HUES64 (cell line): Measurements from ENCODE around the gene DRAXIN.

Experiments
- H3K27ac ChIP-seq: 2 replicates; pipeline ENCODE4 v1.7.0; 2013; ENCODE audit warnings: low read depth, low read length, inconsistent platforms
- H3K27me3 ChIP-seq: 2 replicates; pipeline ENCODE4 v1.6.1; 2013; ENCODE audit warnings: mild to moderate bottlenecking, low read length; ENCODE audit not compliant: insufficient read depth
- H3K36me3 ChIP-seq: 2 replicates; pipeline ENCODE4 v1.6.1; 2013; ENCODE audit warnings: mild to moderate bottlenecking, low read length; ENCODE audit not compliant: insufficient read depth
- H3K4me1 ChIP-seq: 2 replicates; pipeline ENCODE4 v1.6.1; 2013; ENCODE audit warnings: mild to moderate bottlenecking, low read length, moderate library complexity; ENCODE audit not compliant: insufficient read depth
- H3K4me3 ChIP-seq: 2 replicates; pipeline ENCODE4 v1.5.1; 2013; ENCODE audit warnings: mild to moderate bottlenecking, low read length, moderate library complexity
- H3K9ac ChIP-seq: 2 replicates; pipeline ENCODE4 v1.6.1; 2013; ENCODE audit warnings: mild to moderate bottlenecking, low read depth, low read length
- H3K9me3 ChIP-seq: 2 replicates; pipeline ENCODE4 v1.6.1; 2013; ENCODE audit warnings: low read depth, low read length; ENCODE audit not compliant: insufficient read depth
- WGBS: fragments of 150-250, 120-280 bp; methylation state at CpG from one replicate; pipeline ENCODE4 v1.1.7; 2013; ENCODE audit warnings: missing lambda C conversion rate; 5-methylcytosine and 5-hydroxymethylcytosine counted together

Gene DRAXIN

DNA sequence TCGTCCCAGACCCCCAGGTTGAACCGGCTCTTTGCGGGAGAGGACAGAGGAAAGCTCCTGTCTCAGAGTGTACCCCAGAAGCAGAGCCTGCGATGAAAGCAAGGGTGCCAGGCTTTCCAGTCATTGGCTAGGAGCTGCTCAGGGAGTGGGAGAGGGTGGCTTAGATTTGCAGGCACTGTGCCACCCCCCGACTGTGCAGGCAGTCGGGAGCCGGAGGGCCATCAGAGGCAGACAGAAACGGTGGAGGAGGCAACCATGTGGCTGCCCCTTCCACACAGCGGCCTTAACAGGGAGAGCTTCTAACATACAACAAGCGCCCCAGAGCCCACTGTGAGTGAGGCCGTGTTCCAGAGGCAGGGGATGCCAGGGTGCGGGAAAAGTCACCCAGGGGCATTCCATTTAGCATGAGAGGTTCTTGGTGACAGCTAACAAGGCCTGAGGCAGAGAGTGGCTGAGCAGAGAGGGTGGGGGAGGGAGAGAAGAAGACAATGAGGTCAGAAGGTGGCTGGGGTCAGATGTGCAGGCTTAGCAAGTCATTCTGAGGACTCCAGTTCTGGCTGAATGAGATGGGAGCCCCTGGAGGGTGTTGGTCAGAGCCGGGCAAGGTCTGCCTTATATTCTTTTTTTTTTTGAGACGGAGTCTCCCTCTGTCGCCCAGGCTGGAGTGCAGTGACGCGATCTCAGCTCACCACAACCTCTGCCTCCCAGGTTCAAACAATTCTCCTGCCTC is 61.0 kb downstream of the DRAXIN start:
- 80% methylated on average over 17 of the region's 17 CpGs for WGBS

DNA sequence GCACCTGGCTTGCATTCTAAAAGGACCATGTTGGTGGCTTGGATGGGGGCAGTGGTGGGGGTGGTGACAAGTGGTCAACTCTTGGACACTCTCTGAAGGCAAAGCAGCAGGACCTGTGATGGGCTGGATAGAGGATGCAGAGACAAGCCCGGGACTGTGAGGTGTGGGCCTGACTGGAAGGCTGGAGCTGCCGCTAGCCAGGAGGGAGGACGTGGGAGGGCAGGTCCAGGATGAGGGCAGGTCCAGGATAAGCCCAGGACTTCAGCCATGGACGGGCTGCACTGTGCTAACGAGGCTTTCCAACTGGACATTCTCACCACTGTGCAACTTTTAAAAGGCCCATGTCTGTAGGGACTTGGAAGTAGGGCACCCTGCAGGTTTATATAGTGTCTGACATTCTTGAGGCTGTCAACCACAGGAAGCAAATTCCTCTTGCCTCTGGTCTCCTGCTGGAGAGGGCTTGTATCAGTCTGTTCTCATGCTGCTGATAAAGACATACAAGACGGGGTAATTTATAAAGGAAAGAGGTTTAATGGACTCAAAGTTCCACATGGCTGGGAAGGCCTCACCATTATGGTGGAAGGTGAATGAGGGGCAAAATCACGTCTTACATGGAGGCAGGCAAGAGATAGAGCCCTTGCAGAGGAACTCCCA is 62.2 kb downstream of the DRAXIN start:
- Histone ChIP-seq H3K4me1 (peaks cover 13% of the 10 kb centered on the region), H3K36me3 (peaks cover 21% of the 10 kb centered on the region), H3K4me3 (no peak overlapping the region), H3K27me3 (no peaks in the 10 kb centered on the region), H3K27ac (no peak overlapping the region), H3K9me3 (no peaks in the 10 kb centered on the region), H3K9ac (no peak overlapping the region)
- WGBS, result 84% methylated on average over 7 of the region's 7 CpGs

More for the DNA sequence above, 61.0 kb downstream of the DRAXIN start:
- no peak overlapping the region for H3K4me3 ChIP-seq
- no peak overlapping the region for H3K27ac ChIP-seq
- H3K4me1 ChIP-seq, result peaks cover 13% of the 10 kb centered on the region
- peaks cover 27% of the 10 kb centered on the region for H3K36me3 ChIP-seq
- no peaks in the 10 kb centered on the region for H3K9me3 ChIP-seq
- H3K27me3 ChIP-seq, result no peaks in the 10 kb centered on the region
- H3K9ac ChIP-seq, result no peak overlapping the region

DNA sequence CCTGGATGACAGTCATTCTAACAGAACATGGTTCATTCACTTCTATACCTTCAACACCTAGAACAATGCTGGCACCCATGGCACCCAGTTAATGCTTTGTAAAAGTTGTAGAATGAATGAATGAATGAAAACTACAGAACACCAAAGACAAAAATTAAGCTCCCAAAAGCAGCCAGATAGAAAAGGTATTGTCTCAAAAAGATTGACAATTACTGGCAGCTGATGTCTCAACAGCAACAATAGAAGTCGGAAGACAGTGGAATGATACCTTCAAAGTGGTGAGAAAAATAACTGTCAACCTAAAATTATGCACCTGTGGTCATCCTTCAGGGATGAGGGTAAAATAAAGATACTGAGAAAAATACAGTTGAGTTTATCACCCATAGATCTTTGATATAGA is 65.5 kb downstream of the DRAXIN start:
- no peak overlapping the region for H3K27ac ChIP-seq

DNA sequence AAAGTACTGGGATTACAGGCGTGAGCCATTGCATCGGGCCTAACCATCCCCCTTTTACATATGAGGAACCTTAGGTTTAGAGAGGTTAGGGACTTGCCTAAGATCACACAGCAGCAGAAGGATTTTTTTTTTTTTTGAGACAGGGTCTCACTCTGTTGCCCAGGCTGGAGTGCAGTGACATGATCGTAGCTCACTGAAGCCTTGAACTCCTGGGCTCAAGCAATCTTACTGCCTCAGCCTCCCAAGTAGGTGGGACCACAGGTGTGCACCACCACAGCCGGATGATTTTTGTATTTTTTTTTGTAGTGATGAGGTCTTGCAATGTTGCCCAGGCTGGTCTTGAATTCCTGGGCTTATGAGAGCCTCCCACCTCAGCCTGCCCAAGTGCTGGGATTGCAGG is 68.3 kb downstream of the DRAXIN start:
- Histone ChIP-seq H3K27me3 (peaks cover 30% of the 10 kb centered on the region), H3K9me3 (no peaks in the 10 kb centered on the region), H3K36me3 (no peaks in the 10 kb centered on the region), H3K27ac (no peak overlapping the region), H3K4me1 (peaks cover 3% of the 10 kb centered on the region; the same call in 1 of the 2 replicates), H3K9ac (no peak overlapping the region), H3K4me3 (no peak overlapping the region)
- 87% methylated on average over 2 of the region's 4 CpGs for WGBS

More for the DNA sequence above, 65.5 kb downstream of the DRAXIN start:
- Histone ChIP-seq H3K9me3 (no peaks in the 10 kb centered on the region), H3K4me3 (no peak overlapping the region), H3K4me1 (peaks cover 13% of the 10 kb centered on the region), H3K27me3 (peaks cover 22% of the 10 kb centered on the region), H3K9ac (no peak overlapping the region), H3K36me3 (no peaks in the 10 kb centered on the region)
- 90% methylated on average over 1 of the region's 1 CpG for WGBS

DNA sequence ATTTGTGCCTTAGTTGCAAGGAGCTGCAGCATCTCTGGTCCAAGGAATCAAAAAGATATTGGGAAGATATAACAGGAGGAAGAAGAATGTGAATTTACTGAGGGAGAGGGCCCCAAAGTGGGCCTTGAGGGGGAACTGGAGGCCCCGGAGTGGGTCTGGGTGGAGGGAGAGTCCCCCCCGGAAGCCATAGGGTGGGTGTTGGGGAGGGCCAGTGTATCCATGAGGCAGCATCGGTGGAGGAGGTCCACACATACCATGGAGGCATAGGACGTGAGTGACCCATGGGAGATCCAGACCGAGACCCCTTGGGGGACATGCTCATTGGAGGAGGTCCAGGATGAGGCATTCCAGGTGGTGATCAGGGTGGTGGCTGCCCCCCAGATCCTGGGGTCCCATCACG is 69.8 kb downstream of the DRAXIN start:
- Histone ChIP-seq H3K36me3 (no peaks in the 10 kb centered on the region), H3K27ac (no peak overlapping the region), H3K27me3 (peaks cover 30% of the 10 kb centered on the region), H3K4me3 (no peak overlapping the region), H3K9ac (no peak overlapping the region), H3K9me3 (no peaks in the 10 kb centered on the region), H3K4me1 (peaks cover 3% of the 10 kb centered on the region; the same call in 1 of the 2 replicates)
- 85% methylated on average over 6 of the region's 6 CpGs for WGBS

DNA sequence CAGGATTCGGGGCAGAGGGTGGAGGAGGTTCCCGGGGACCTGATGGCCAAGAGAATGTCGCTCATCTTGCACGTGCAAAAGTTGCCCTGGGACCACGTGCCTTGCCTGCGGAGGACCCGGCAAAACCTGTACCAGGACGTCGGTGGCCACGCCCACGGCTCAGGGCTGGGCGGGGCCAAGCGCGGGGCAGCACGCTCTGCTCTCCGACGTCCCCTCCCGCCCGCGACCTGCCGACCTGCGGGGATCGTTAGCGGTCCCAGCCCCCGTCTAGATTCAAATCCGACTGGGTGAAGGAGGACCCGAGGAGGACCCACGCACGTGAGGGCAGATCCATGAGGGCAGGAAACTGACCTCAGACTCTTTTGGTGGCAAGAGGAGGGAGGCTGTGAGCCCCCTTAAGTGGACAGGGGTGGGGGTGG is 70.5 kb downstream of the DRAXIN start, which contains the start of gene C1orf167:
C1orf167 (plus strand) TSS at position 206 of the 419 bp plus-strand sequence. CDS start 2,208 bp downstream, outside the sequence.
- H3K9ac ChIP-seq, result no peak within 1 kb of the TSS
- 6% methylated on average over 29 of the region's 29 CpGs for WGBS
- H3K4me3 ChIP-seq, result peak within 1 kb of the TSS; percentile 26; the same call in 1 of the 2 replicates
- H3K9me3 ChIP-seq, result no peaks in the 10 kb centered on the region
- H3K36me3 ChIP-seq, result no peaks in the 10 kb centered on the region
- H3K4me1 ChIP-seq, result peaks cover 3% of the 10 kb centered on the region; the same call in 1 of the 2 replicates
- H3K27ac ChIP-seq, result no peak within 1 kb of the TSS
- peaks cover 30% of the 10 kb centered on the region for H3K27me3 ChIP-seq

DNA sequence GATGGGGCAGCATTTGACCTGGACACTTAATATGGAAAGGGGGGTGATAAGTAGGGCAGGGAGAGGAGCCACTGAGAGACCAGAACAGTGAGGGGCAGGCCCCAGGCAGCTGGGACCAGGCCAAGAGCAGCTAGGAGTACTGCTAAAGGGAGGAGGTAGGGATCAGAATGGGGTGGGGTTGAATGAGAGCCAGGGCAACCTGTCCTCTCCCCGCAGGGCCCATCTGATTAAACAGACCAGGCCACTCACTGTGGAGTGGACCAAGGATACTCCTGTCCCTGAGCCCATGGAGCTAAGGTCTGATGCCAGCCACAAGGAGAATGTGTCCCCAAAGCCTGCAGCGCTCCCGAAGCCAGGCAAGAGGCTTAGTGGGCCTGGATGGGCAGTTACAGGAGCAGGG is 72.6 kb downstream of the DRAXIN start:
- Histone ChIP-seq H3K36me3 (no peaks in the 10 kb centered on the region), H3K27ac (no peak overlapping the region), H3K9me3 (no peaks in the 10 kb centered on the region), H3K4me1 (peaks cover 3% of the 10 kb centered on the region; the same call in 1 of the 2 replicates), H3K27me3 (peaks cover 30% of the 10 kb centered on the region), H3K4me3 (no peak overlapping the region), H3K9ac (no peak overlapping the region; the same call in 1 of the 2 replicates)
- 88% methylated on average over 3 of the region's 3 CpGs for WGBS

DNA sequence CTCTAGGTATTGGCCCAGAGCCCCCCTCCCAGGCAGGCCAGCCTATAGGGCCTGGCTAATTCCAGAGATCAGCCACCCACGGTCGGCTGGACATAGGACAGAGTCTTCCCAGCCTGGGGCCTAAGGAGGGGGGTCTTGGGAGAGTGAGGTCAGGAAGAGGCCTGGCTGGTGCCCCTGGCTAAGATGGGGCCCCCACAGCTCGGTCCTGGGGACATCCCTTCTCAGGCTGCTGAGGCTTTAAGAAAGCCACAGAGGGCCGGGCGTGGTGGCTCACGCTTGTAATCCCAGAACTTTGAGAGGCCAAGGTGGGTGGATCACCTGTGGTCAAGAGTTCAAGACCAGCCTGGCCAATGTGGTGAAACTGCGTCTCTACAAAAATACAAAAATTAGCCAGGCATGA is 73.0 kb downstream of the DRAXIN start:
- whole genome bisulfite sequencing, result 84% methylated on average over 7 of the region's 7 CpGs

DNA sequence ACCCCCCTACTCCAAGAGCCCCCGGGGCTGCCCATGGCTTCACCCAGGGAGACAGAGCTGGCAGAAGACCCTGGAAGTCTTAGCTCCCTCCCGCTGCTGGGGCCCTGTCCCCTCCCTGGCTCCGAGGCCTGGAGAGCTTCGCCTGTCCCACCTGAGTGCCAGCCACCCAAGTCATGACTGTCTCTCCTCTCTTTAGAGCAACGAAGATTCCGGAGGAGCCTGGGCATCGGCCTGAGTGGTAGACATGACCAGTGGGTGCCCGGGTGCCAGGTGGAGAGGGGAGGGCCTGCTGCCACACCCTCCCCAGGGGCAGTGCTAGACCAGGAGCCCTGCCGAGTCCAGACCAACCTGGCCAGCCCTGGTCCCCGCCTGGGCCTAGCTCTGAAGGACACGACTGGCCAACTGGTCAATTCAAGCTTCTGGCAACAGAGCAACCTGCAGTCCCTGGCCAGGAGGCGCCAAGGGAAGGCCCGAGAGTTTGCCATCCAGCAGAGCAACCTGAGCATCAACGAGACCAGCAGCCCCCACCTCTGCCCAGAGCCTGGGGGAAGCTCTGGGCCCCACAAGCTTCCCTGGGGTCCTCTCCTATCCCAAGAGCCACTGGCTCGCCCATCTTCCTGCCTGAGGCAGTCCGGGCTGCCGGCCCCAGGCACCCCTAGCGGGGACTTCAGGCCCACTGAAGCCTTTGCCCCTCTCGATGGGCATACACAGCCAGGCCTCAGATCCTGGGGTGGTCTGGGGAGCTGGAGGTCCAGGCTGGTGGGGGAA is 74.3 kb downstream of the DRAXIN start:
- no peak overlapping the region for H3K9ac ChIP-seq
- H3K9me3 ChIP-seq, result no peaks in the 10 kb centered on the region
- peaks cover 3% of the 10 kb centered on the region; the same call in 1 of the 2 replicates for H3K4me1 ChIP-seq
- no peak overlapping the region for H3K4me3 ChIP-seq
- no peak overlapping the region for H3K27ac ChIP-seq
- WGBS, result 92% methylated on average over 19 of the region's 19 CpGs
- H3K36me3 ChIP-seq, result no peaks in the 10 kb centered on the region
- peaks cover 20% of the 10 kb centered on the region for H3K27me3 ChIP-seq

More for the DNA sequence above, 73.0 kb downstream of the DRAXIN start:
- H3K4me3 ChIP-seq, result no peak overlapping the region
- peaks cover 3% of the 10 kb centered on the region; the same call in 1 of the 2 replicates for H3K4me1 ChIP-seq
- H3K36me3 ChIP-seq, result no peaks in the 10 kb centered on the region
- H3K27ac ChIP-seq, result no peak overlapping the region
- H3K27me3 ChIP-seq, result peaks cover 30% of the 10 kb centered on the region
- no peak overlapping the region for H3K9ac ChIP-seq
- no peaks in the 10 kb centered on the region for H3K9me3 ChIP-seq

DNA sequence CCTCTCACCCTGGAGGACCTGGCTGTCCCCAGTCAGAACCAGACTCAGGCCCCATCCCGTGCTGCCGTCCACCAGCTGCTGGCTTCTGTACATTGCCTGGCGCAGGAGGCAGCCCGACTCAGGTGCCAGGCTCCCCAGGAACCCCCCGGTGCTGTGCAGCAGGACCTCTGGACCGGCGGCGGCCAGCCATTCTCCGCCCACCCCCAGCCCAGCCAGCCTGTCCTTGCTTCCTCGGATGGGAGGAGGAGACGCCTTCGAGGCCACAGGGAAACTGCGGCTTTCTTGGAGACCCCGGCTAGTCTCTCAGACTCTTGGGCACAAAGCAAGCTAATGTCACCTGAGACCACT is 74.9 kb downstream of the DRAXIN start:
- H3K27ac ChIP-seq, result no peak overlapping the region
- H3K4me1 ChIP-seq, result peaks cover 3% of the 10 kb centered on the region; the same call in 1 of the 2 replicates
- H3K36me3 ChIP-seq, result no peaks in the 10 kb centered on the region
- WGBS, result 84% methylated on average over 14 of the region's 14 CpGs
- peaks cover 14% of the 10 kb centered on the region for H3K27me3 ChIP-seq
- no peaks in the 10 kb centered on the region for H3K9me3 ChIP-seq
- H3K9ac ChIP-seq, result no peak overlapping the region
- H3K4me3 ChIP-seq, result no peak overlapping the region
